ENCODE data around the gene CD63.

The CD63 gene

DNA sequence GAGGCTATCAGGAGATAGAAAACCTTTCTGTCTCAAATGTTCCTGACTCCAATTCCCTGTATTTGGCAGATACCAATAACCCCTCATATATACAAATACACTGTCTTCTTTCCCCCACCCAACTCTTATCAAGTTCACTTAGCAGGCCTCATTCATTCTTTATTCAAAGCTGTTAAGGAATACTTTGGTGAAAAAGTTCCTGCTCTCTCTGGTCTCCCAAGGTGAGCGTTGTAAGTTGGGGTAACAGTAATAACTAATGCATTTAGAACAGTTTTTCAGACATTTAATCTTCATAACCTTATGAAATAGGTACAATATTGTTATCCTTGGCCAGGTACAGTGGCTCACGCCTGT is 10.2 kb upstream of the CD63 start:
- Histone ChIP-seq H3K4me1 (ENCODE audit: control insufficient read depth, insufficient read depth, low read length) (peaks cover 5% of the 10 kb centered on the region; the same call in 1 of the 2 replicates), H3K27me3 (ENCODE audit: control insufficient read depth, insufficient read depth, low read length) (no peaks in the 10 kb centered on the region), H3K36me3 (ENCODE audit: control insufficient read depth, insufficient read depth, low read length) (no peaks in the 10 kb centered on the region), H3K27ac (ENCODE audit: low read length) (no peak overlapping the region), H3K9me3 (ENCODE audit: control insufficient read depth, insufficient read depth, low read length) (no peaks in the 10 kb centered on the region), H3K4me3 (ENCODE audit: low read length) (no peak overlapping the region)
- no peak for DNase-seq (ENCODE audit: low read depth, low spot score)
- WGBS (ENCODE audit: insufficient coverage, insufficient read length): no CpG with 5 or more reads among the region's 2 CpGs

- H3K36me3 ChIP-seq (ENCODE audit: control insufficient read depth, insufficient read depth, low read length): no peaks in the 10 kb centered on the region
- peak; percentile 90 for DNase-seq (ENCODE audit: low read depth, low spot score)
- H3K27me3 ChIP-seq (ENCODE audit: control insufficient read depth, insufficient read depth, low read length): no peaks in the 10 kb centered on the region
- H3K9me3 ChIP-seq (ENCODE audit: control insufficient read depth, insufficient read depth, low read length): no peaks in the 10 kb centered on the region
- peak overlapping the region; percentile 26; the same call in 1 of the 2 replicates for H3K4me3 ChIP-seq (ENCODE audit: low read length)
- no peak overlapping the region for H3K27ac ChIP-seq (ENCODE audit: low read length)
- WGBS (ENCODE audit: insufficient coverage, insufficient read length): no CpG with 5 or more reads among the region's 14 CpGs
- H3K4me1 ChIP-seq (ENCODE audit: control insufficient read depth, insufficient read depth, low read length): peaks cover 5% of the 10 kb centered on the region; the same call in 1 of the 2 replicates
Observed at GRCh38 chr12:55738123-55739024, 9.6 kb upstream of the CD63 start.

DNA sequence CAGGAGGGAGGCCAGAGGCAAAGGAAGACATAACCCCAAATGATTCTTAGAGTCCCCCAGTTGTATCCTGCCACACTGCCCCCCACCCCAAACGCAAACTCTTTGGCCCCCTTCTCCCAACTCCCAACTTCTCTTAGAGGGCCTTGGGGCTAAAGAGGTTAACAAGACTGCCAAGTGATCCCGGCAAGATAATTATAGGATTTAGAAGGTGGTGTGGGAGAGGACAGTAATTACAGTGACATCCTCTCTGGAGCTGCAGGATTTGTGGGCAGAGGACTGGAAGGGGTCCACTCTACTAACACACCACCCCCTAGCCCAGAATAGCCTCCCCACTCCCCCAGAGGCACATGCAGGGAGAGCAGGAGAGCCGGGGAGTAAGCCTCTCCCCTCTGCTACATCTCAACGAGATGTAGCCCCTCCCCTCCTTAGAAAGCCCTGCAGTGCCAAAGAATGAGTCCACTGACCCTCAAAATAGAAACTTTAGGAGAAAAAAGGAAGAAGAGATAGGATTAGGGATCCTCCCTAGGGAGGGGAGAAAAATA is 8.8 kb upstream of the CD63 start:
- DNase-seq (ENCODE audit: low read depth, low spot score): no peak
- H3K27ac ChIP-seq (ENCODE audit: low read length): no peak overlapping the region
- no peaks in the 10 kb centered on the region for H3K27me3 ChIP-seq (ENCODE audit: control insufficient read depth, insufficient read depth, low read length)
- no CpG with 5 or more reads among the region's 4 CpGs for WGBS (ENCODE audit: insufficient coverage, insufficient read length)
- no peaks in the 10 kb centered on the region for H3K36me3 ChIP-seq (ENCODE audit: control insufficient read depth, insufficient read depth, low read length)
- H3K9me3 ChIP-seq (ENCODE audit: control insufficient read depth, insufficient read depth, low read length): no peaks in the 10 kb centered on the region
- peak overlapping the region; percentile 26; the same call in 1 of the 2 replicates for H3K4me3 ChIP-seq (ENCODE audit: low read length)
- H3K4me1 ChIP-seq (ENCODE audit: control insufficient read depth, insufficient read depth, low read length): peaks cover 5% of the 10 kb centered on the region; the same call in 1 of the 2 replicates

DNA sequence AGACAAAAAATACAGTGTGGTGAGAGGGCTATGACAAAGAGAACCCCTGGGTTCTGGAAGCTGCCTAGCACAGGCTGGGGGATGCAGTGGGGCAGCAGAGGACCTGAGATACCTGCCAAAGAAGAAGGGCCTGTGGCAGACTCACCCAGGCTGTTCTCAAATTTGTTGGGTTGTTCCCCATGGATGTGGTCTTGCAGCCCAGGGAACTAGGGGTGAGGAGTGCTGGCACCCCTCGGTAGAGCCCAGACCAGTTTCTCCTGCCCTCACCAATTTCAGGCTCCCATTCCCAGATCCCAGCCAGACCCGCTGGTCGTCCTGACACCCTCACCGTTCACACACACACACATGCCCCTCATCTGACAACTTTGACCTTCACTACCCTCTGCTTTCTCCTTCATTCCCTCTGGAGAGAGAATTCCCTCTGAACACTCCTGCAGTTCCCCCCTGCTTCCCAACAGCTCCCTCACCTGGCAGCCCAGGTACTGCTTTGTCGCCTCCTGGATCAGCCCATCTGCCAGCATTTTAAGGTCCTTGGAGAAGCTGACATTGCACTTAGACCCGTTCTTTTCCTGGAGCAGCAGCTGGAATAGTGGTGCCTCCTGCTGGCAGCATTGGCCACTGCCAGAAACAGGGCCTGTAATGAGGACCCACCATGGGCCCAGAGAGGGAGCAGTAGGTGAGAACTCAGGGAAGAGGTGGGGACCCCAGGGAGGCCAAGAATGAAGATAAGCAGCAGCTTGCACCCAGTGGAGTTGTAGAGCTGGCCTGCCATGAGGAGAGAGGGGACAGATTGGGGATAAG is 8.2 kb upstream of the CD63 start:
- no peak overlapping the region for H3K27ac ChIP-seq (ENCODE audit: low read length)
- no CpG with 5 or more reads among the region's 6 CpGs for WGBS (ENCODE audit: insufficient coverage, insufficient read length)

GRCh38 chr12:55736076-55736475 is 7.3 kb upstream of the CD63 start:
- H3K27me3 ChIP-seq (ENCODE audit: control insufficient read depth, insufficient read depth, low read length): no peaks in the 10 kb centered on the region
- H3K36me3 ChIP-seq (ENCODE audit: control insufficient read depth, insufficient read depth, low read length): no peaks in the 10 kb centered on the region
- no CpG with 5 or more reads among the region's 3 CpGs for WGBS (ENCODE audit: insufficient coverage, insufficient read length)
- H3K9me3 ChIP-seq (ENCODE audit: control insufficient read depth, insufficient read depth, low read length): no peaks in the 10 kb centered on the region
- H3K4me1 ChIP-seq (ENCODE audit: control insufficient read depth, insufficient read depth, low read length): peaks cover 4% of the 10 kb centered on the region; the same call in 1 of the 2 replicates
- no peak overlapping the region for H3K27ac ChIP-seq (ENCODE audit: low read length)
- DNase-seq (ENCODE audit: low read depth, low spot score): no peak
- H3K4me3 ChIP-seq (ENCODE audit: low read length): no peak overlapping the region

More for the DNA sequence above, 8.2 kb upstream of the CD63 start:
- H3K36me3 ChIP-seq (ENCODE audit: control insufficient read depth, insufficient read depth, low read length): no peaks in the 10 kb centered on the region
- peaks cover 4% of the 10 kb centered on the region; the same call in 1 of the 2 replicates for H3K4me1 ChIP-seq (ENCODE audit: control insufficient read depth, insufficient read depth, low read length)
- no peaks in the 10 kb centered on the region for H3K9me3 ChIP-seq (ENCODE audit: control insufficient read depth, insufficient read depth, low read length)
- DNase-seq (ENCODE audit: low read depth, low spot score): peak; percentile 98
- no peak overlapping the region for H3K4me3 ChIP-seq (ENCODE audit: low read length)
- H3K27me3 ChIP-seq (ENCODE audit: control insufficient read depth, insufficient read depth, low read length): no peaks in the 10 kb centered on the region

DNA sequence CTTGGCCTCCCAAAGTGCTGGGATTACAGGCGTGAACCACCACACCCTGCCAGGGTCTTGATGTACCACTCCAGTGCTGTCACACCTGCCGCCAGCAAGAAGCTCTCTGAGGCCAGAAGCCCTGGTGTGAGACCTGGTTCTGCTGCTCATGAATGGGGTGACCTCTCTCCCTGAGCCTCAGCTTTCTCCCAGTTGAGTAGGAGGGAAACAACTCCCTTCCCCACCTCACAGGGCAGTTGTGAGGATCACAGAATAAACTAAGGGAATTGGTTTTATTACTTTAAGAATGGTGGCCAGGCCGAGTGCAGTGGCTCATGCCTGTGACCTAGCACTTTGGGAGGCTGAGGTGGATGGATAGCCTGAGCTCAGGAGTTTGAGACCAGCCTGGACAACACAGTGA is 5.8 kb upstream of the CD63 start:
- Histone ChIP-seq H3K27me3 (ENCODE audit: control insufficient read depth, insufficient read depth, low read length) (no peaks in the 10 kb centered on the region), H3K9me3 (ENCODE audit: control insufficient read depth, insufficient read depth, low read length) (no peaks in the 10 kb centered on the region), H3K4me3 (ENCODE audit: low read length) (no peak overlapping the region), H3K36me3 (ENCODE audit: control insufficient read depth, insufficient read depth, low read length) (no peaks in the 10 kb centered on the region), H3K4me1 (ENCODE audit: control insufficient read depth, insufficient read depth, low read length) (peaks cover 4% of the 10 kb centered on the region; the same call in 1 of the 2 replicates), H3K27ac (ENCODE audit: low read length) (no peak overlapping the region)
- WGBS (ENCODE audit: insufficient coverage, insufficient read length): no CpG with 5 or more reads among the region's 3 CpGs
- DNase-seq (ENCODE audit: low read depth, low spot score): no peak

DNA sequence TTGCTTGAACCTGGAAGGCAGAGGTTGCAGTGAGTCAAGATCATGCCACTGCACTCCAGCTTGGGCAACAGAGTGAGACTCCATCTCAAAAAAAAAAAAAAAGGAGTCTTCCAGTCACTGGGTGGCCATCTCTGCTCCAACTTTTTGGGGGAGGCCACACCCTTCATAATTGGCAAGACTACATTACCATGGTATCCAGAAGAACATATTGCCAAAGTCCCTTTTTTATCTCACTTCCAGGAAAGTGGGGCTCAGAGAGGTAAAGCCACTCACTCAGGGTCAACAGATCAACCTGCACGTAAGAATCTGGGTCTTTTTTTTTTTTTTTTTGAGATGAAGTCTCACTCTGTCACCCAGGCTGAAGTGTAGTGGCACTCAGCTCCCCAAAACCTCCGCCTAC is 5.0 kb upstream of the CD63 start:
- no peaks in the 10 kb centered on the region for H3K36me3 ChIP-seq (ENCODE audit: control insufficient read depth, insufficient read depth, low read length)
- no peak overlapping the region for H3K27ac ChIP-seq (ENCODE audit: low read length)
- no peaks in the 10 kb centered on the region for H3K27me3 ChIP-seq (ENCODE audit: control insufficient read depth, insufficient read depth, low read length)
- no peaks in the 10 kb centered on the region for H3K9me3 ChIP-seq (ENCODE audit: control insufficient read depth, insufficient read depth, low read length)
- DNase-seq (ENCODE audit: low read depth, low spot score): no peak
- peaks cover 4% of the 10 kb centered on the region; the same call in 1 of the 2 replicates for H3K4me1 ChIP-seq (ENCODE audit: control insufficient read depth, insufficient read depth, low read length)
- no CpG with 5 or more reads among the region's 2 CpGs for WGBS (ENCODE audit: insufficient coverage, insufficient read length)
- no peak overlapping the region for H3K4me3 ChIP-seq (ENCODE audit: low read length)

DNA sequence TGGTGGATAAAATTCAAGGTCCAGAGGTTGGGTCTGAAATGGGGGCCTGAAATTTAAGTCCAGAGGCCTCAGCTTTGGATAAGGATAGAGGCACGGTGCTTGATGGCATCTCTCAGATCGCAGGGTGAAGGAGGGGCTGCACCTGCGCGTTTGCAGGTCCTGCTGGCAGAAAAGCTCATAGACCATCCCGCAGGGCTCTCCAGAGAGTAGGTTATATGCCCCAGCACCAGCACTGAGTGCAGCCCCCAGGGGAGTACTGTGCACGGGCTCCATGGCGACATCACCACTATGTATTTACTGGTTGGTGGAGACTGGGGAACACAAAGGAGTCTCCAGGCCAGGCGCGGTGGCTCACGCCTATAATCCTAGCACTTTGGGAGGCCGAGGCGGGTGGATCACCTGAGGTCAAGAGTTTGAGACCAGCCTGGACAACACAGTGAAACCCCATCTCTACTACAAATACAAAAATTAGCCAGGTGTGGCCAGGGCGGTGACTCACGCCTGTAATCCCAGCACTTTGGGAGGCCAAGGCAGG is 4.3 kb upstream of the CD63 start:
- H3K9me3 ChIP-seq (ENCODE audit: control insufficient read depth, insufficient read depth, low read length): no peaks in the 10 kb centered on the region
- no peak for DNase-seq (ENCODE audit: low read depth, low spot score)
- no peak overlapping the region for H3K4me3 ChIP-seq (ENCODE audit: low read length)
- H3K27me3 ChIP-seq (ENCODE audit: control insufficient read depth, insufficient read depth, low read length): no peaks in the 10 kb centered on the region
- H3K36me3 ChIP-seq (ENCODE audit: control insufficient read depth, insufficient read depth, low read length): no peaks in the 10 kb centered on the region
- H3K4me1 ChIP-seq (ENCODE audit: control insufficient read depth, insufficient read depth, low read length): peaks cover 4% of the 10 kb centered on the region; the same call in 1 of the 2 replicates
- no peak overlapping the region for H3K27ac ChIP-seq (ENCODE audit: low read length)
- no CpG with 5 or more reads among the region's 14 CpGs for WGBS (ENCODE audit: insufficient coverage, insufficient read length)

- Histone ChIP-seq H3K4me1 (ENCODE audit: control insufficient read depth, insufficient read depth, low read length) (peaks cover 3% of the 10 kb centered on the region; the same call in 1 of the 2 replicates), H3K4me3 (ENCODE audit: low read length) (no peak overlapping the region), H3K27ac (ENCODE audit: low read length) (no peak overlapping the region), H3K27me3 (ENCODE audit: control insufficient read depth, insufficient read depth, low read length) (no peaks in the 10 kb centered on the region), H3K36me3 (ENCODE audit: control insufficient read depth, insufficient read depth, low read length) (no peaks in the 10 kb centered on the region), H3K9me3 (ENCODE audit: control insufficient read depth, insufficient read depth, low read length) (no peaks in the 10 kb centered on the region)
- no CpG with 5 or more reads among the region's 4 CpGs for WGBS (ENCODE audit: insufficient coverage, insufficient read length)
- no peak for DNase-seq (ENCODE audit: low read depth, low spot score)
Observed at GRCh38 chr12:55732288-55732687, 3.5 kb upstream of the CD63 start.
